ENCODE data around the gene MYH3. TPM values are rescaled to one million over a fixed set of nuclear protein-coding genes. Genes with fewer than 3 reads are reported as not detected.

MYH3 gene
- total and polyA plus RNA-seq, 10 of the 15 experiments (the other 5 are each of a cell fraction or from before 2014, with no cell fraction given): 0.14 to 1.4 (median 0.71) TPM

DNA sequence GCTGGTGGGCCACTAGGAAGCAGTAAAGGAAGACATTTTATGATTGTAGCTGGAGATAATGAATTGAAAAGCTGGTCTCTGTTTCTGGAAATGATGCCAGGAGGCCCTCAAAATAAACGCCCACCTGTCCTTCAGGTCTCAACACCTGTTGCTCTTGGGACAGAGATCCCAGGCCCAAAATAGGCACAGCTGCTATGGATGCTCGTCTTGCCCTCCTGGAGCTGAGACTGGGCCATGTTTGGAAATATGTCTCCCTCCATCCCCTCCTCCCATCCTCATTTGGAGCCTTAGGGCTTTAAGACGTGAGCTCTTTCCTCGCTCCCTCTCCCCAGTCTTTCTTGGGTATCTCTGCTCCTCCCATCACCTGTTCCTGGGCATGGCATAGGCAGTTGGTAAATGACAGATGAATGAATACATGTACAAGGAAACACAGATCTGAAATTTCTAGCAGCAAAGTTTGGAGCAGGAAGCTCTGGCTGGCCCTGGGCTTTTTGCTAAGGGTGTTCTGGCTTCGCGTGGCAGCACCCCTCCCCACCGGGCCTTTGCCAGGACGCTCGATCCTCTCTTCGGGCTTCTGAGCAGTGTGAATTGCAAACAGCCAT lies 33.3 kb downstream of the MYH3 start (continued):
- TF ChIP-seq USF1 (IDR thresholded peaks at IDR 0.05; ENCODE audit: borderline replicate concordance, extremely low read length, insufficient read depth, low read depth, low read length) (no peak), RB1 (IDR thresholded peaks at IDR 0.05; ENCODE audit: borderline replicate concordance) (no peak), DPF2 (IDR thresholded peaks at IDR 0.05) (no peak)

GRCh38 chr17:10622617-10623485 lies 34.3 kb downstream of the MYH3 start:
- no peak overlapping the region for H3K4me3 ChIP-seq
- ATAC-seq (no peak), FAIRE-seq (no peak), DNase-seq (ENCODE audit: low read depth, low spot score) (no peak)
- ChIA-PET SMC1A (ENCODE audit: uncharacterized antibody, unreplicated experiment) (interaction anchor here (0.7 kb wide), 1 partner anchor 537 kb away, joined by 3 read pairs; no protein-coding TSS in a partner anchor), RAD21 (ENCODE audit: unreplicated experiment) (no interaction called here), CTCF (interaction anchor here (0.8 to 10.0 kb wide), 3 partner anchors 7 to 327 kb away, joined by 3 to 138 read pairs (median 3); no protein-coding TSS in a partner anchor), POLR2A (no interaction called here)
- H4K20me1 ChIP-seq (ENCODE audit: control insufficient read depth, insufficient read depth): no peaks in the 10 kb centered on the region
- H3K9me3 ChIP-seq (replicated peaks; ENCODE audit: control insufficient read depth, insufficient read depth, low read length): no peaks in the 10 kb centered on the region
- in situ Hi-C loops (cut with MboI): no loop called here
- 32% methylated on average over 14 of the region's 14 CpGs for WGBS (ENCODE audit: insufficient coverage, insufficient replicate concordance, low lambda C conversion rate, missing lambda C conversion rate)
- no peak overlapping the region for H3K27ac ChIP-seq (ENCODE audit: control insufficient read depth, insufficient read depth)
- BruUV-seq (replicated peaks): no TSS peak
- H2AFZ ChIP-seq (ENCODE audit: control insufficient read depth, low read depth, low read length): no peak overlapping the region
- H3K9ac ChIP-seq (ENCODE audit: control insufficient read depth, insufficient read depth, low read length): no peak overlapping the region
- no peaks in the 10 kb centered on the region for H3K4me1 ChIP-seq (ENCODE audit: control insufficient read depth, insufficient read depth, low read length)
- H3K27me3 ChIP-seq (replicated peaks in 1 of 2; ENCODE audit: control insufficient read depth in 2 of 2, insufficient read depth in 2 of 2, low read length in 1 of 2): no peaks in the 10 kb centered on the region; a peak in 1 of 4 replicates
- H3K4me2 ChIP-seq (ENCODE audit: control insufficient read depth, insufficient read depth): no peak overlapping the region
- no peaks in the 10 kb centered on the region for H3K36me3 ChIP-seq (ENCODE audit: control insufficient read depth in 2 of 2, insufficient read depth in 2 of 2, low read length in 1 of 2)
- H3K79me2 ChIP-seq (ENCODE audit: control insufficient read depth, insufficient read depth, low read length): no peaks in the 10 kb centered on the region
- intact Hi-C loops (cut with micrococcal nuclease; ENCODE audit: unreplicated experiment): no loop called here
- TF ChIP-seq ZSCAN29 (IDR thresholded peaks at IDR 0.05) (no peak), ESRRA (IDR thresholded peaks at IDR 0.05; ENCODE audit: low read length) (no peak), KLF5 (IDR thresholded peaks at IDR 0.05; ENCODE audit: partially characterized antibody) (no peak), SUPT20H (IDR thresholded peaks at IDR 0.05; ENCODE audit: borderline replicate concordance, control insufficient read depth, low read depth, low read length) (no peak), SMAD5 (IDR thresholded peaks at IDR 0.05; ENCODE audit: low read depth) (no peak)
- TF ChIP-seq, protein P1, sequence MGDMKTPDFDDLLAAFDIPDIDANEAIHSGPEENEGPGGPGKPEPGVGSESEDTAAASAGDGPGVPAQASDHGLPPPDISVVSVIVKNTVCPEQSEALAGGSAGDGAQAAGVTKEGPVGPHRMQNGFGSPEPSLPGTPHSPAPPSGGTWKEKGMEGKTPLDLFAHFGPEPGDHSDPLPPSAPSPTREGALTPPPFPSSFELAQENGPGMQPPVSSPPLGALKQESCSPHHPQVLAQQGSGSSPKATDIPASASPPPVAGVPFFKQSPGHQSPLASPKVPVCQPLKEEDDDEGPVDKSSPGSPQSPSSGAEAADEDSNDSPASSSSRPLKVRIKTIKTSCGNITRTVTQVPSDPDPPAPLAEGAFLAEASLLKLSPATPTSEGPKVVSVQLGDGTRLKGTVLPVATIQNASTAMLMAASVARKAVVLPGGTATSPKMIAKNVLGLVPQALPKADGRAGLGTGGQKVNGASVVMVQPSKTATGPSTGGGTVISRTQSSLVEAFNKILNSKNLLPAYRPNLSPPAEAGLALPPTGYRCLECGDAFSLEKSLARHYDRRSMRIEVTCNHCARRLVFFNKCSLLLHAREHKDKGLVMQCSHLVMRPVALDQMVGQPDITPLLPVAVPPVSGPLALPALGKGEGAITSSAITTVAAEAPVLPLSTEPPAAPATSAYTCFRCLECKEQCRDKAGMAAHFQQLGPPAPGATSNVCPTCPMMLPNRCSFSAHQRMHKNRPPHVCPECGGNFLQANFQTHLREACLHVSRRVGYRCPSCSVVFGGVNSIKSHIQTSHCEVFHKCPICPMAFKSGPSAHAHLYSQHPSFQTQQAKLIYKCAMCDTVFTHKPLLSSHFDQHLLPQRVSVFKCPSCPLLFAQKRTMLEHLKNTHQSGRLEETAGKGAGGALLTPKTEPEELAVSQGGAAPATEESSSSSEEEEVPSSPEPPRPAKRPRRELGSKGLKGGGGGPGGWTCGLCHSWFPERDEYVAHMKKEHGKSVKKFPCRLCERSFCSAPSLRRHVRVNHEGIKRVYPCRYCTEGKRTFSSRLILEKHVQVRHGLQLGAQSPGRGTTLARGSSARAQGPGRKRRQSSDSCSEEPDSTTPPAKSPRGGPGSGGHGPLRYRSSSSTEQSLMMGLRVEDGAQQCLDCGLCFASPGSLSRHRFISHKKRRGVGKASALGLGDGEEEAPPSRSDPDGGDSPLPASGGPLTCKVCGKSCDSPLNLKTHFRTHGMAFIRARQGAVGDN (IDR thresholded peaks at IDR 0.05): no peak
- TF ChIP-seq, protein P2, sequence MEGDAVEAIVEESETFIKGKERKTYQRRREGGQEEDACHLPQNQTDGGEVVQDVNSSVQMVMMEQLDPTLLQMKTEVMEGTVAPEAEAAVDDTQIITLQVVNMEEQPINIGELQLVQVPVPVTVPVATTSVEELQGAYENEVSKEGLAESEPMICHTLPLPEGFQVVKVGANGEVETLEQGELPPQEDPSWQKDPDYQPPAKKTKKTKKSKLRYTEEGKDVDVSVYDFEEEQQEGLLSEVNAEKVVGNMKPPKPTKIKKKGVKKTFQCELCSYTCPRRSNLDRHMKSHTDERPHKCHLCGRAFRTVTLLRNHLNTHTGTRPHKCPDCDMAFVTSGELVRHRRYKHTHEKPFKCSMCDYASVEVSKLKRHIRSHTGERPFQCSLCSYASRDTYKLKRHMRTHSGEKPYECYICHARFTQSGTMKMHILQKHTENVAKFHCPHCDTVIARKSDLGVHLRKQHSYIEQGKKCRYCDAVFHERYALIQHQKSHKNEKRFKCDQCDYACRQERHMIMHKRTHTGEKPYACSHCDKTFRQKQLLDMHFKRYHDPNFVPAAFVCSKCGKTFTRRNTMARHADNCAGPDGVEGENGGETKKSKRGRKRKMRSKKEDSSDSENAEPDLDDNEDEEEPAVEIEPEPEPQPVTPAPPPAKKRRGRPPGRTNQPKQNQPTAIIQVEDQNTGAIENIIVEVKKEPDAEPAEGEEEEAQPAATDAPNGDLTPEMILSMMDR (IDR thresholded peaks at IDR 0.05 in 2 of 3, conservative IDR thresholded peaks at IDR 0.05 in 1 of 3; ENCODE audit: control insufficient read depth in 2 of 3, extremely low read depth in 1 of 3, insufficient read depth in 1 of 3, low read depth in 3 of 3, low read length in 3 of 3): no peak

Data from GM12878 (cell line).